HG03159 (cell line): ENCODE results near the gene FRMD4A.
"Not testable (repeated sequence)": the region's sequence is repeated elsewhere in the genome, so short reads cannot be mapped to it uniquely, and the experiment has no call there.

ENCODE experiments used
- ATAC-seq: cut with Tn5 transposase; IDR thresholded peaks from one replicate; pipeline ENCODE4 v1.9.1; 2021; ENCODE audit warnings: mild to moderate bottlenecking, moderate library complexity; ENCODE audit not compliant: unreplicated experiment

Gene FRMD4A

DNA sequence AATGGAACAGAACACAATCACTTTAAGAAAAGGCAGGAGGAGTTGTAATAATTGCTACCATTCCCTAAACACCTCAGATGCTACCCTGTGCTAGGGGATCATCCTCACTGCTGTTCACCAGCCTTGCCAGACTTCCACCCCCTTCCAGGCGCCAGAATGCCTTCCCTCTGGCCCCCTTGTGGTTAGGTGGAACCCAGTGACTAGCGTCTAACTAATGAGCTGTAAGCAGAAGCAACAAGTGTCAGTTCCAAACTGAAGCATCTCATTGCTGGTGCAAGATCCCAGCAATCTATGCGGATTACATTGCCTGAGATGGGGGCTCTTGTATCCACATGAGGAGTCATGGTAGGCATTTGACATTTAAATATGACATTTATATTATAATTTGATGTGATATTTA is 86.6 kb downstream of the FRMD4A start:
- ATAC-seq = no peak

DNA sequence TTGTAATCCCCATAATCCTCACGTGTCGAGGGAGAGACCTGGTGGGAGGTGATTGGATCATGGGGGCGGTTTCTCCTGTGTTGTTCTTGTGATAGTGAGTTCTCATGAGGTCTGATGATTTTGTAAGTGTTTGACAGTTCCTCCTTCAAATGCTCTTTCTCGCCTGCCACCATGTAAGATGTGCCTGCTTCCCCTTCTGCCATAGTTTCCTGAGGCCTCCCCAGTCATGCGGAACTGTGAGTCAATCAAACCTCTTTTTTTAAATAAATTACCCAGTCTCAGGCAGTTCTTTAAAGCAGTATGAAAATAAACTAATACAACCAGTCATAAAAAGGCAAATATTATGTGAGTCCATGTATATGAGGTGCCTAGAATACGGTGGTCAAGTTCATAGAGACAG is 87.5 kb downstream of the FRMD4A start:
- ATAC-seq = no peak

DNA sequence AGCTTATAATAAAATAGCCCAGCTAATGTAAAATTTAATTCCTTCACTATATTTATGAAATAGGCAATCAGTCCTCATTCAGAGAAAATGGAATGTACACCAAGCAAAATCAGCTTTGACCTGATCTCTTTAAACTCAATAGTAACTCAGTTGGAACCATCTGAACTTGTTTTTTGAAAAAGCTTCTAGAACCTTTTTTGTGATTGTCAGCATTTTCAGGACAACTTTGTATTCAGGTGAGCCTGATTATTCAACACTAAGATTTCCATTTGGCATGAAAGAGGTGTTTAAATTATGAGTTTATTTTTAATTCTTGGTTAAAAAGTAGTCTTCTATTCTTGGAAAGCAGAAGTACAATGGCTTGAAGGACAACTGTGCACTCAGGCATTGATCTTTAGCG is 89.5 kb downstream of the FRMD4A start:
- ATAC-seq = no peak

DNA sequence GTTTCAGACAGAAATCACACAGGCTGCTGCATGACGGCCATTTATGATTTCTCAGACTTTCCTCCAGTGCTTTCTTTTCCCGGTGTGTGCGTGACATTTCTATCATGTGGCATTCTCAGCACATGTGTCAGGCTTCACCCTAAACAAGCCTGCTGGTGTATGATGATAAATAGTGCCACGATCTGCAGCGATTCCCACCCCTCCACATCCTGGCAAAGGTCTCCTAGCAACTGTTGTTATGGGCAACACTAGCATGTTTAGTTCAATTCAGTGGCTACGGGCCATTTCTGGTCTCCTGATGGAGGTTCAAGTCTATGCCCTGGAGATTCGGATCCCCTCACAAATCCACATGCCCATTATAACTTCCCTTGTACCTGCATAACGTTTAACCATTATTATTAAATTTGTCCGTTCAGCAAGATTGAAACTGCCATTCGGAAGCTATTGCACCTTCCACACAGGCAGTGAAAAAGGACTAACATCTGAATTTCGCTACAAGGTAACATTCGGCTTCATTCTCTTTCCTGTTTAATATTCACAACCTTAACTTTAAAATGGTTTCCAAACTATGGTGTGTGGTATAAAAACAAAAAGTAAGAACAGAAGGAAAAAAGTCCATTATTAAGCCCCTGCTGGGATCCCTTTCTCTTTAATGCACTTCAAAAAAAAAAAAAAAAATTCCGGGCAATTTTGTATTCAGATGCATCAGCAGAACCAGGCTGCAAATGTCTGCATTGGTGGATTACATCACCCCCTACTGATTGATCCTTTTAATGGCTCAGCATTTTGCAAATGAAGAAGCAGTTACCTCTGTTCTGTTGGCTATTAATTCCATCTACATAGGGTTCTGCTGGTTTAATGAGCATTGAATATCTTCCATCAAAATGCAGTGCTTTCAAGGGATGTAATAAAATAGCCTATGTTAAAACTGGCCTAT is 90.2 kb downstream of the FRMD4A start:
- no peak for ATAC-seq

DNA sequence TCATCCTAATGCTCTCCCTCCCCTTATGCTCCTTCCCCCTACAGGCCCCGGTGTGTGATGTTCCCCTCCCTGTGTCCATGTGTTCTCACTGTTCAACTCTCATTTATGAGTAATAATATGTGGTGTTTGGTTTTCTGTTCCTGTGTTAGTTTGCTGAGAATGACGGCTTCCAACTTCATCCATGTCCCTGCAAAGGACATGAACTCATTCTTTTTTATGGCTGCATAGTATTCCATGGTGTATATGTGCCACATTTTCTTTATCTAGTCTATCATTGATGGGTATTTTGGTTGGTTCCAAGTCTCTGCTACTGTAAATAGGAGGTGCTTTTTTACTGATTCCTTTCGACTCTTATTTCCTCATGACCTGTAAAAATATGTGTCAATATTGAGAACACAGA is 92.1 kb downstream of the FRMD4A start:
- not testable (repeated sequence) for ATAC-seq

DNA sequence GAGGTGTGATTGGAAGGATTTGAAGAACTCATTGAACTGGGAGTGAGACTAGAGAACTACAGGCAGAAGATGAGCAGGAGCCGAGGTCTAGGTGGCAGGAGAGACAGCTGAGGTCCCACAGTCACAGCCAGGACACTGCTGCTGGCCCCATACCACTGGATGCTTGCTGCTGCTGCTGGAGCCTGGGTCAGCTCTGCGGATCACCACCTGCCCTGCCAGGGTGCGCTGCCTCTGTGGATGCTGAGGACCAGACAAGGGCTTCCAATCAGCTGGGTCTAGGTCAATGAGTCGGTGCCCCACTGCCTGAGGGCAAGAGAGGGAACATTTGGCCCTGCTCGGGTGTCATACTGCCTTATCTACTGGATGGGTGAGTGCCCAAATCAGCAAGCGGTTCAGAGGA is 94.4 kb downstream of the FRMD4A start:
- ATAC-seq = no peak

DNA sequence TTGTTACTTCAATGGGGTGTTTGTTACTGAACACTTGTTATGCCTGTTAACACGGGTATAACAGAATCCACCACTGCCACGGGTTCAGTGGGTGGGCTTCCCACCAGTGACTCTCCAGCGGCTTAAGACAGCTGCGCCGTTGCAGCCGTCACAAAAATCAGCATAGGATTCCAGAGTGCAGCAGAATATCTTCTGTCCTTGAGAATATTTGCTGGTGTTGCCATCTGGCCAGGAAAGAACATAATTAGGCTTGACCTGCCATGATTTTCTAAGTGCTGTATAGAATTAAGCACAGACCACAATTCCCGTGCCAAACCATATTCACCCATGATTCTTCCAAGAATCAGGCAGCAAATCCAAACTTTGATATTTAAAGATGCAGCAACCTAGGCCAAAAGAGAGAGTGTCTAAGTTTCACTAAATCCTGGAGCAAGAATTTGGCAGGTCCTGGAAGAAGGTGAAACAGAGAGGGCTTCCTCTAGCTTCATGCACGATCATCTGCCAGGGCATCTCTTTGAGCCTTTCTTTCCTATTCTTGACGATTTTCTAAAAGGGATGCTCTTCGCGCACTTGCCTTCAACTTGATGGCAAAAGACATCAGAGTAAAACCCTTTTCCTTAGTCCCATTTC is 95.0 kb downstream of the FRMD4A start:
- no peak for ATAC-seq

DNA sequence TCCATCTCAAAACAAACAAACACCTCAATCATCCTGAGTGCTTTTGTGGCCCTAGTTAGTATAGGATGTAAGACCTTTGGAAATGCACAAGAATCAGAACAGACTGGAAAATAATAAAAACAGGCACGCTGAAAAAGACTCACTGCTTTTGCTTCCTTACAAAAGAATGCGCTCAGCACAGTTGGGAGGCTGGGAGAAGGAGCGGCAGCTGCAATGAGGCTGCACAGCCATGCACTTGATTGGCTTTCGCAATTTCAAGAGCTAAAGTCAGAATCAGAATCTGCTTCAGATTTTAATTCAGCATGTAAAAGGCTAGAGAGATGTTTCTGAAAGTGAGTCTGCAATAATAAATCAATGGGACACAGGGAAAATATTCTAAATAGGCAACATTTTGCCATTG is 97.2 kb downstream of the FRMD4A start:
- ATAC-seq = no peak

DNA sequence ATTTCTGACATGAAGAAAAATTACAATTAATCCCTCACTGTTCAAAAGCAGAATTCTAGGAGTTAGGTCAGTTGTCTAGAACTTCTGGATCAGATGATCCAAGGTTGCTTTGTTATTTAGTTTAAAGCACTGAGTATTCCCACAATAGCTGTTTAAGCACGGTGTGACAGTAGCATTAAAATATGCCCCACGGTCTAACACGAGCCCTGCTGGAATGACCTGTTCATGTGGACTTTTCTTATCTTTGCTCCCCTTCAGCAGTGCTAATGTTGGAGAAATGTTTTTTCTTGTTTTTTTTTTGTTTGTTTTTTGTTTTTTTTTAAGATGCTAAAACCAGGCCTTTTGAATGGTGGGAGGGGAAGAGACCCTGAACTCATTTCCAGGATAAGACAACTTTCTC is 101.9 kb downstream of the FRMD4A start:
- not testable (repeated sequence) for ATAC-seq

DNA sequence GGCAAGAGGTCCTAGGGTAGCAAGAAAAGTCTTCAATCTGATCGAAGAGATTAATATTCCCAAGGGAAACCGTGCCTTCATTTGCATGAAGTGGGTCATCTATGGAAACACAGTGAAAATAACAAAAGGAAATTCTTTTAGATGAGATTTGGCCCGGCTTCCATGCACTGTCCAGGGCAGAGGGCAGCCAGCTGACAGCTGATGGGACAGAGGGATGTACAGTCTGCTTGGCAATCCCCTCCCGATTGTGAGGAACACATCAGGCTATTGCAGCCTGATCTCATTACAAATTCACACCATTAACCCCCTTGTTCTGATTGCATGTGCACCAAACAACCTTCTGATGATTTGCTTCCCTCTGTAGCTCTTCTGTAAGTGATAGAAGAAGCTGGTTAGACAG is 105.3 kb downstream of the FRMD4A start:
- no peak for ATAC-seq

DNA sequence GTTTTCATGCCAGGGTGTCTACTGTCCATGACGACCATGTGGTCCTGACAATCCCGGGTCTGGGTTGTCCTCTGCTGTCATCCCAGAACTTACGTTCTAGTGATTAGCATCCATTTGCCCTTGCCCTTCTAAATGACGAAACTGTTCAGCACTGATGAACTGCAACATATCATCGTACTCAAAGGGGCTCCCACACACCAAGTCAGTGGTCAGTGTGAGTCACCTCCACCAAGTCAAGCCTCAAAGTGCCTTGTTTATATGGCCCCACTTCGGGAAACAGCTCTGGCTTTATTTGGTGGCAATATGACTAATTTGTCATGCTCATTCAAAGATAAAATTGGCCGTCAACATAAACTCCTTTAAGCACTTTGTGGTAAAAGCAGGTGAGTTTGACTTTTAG is 110.7 kb downstream of the FRMD4A start:
- ATAC-seq = no peak

DNA sequence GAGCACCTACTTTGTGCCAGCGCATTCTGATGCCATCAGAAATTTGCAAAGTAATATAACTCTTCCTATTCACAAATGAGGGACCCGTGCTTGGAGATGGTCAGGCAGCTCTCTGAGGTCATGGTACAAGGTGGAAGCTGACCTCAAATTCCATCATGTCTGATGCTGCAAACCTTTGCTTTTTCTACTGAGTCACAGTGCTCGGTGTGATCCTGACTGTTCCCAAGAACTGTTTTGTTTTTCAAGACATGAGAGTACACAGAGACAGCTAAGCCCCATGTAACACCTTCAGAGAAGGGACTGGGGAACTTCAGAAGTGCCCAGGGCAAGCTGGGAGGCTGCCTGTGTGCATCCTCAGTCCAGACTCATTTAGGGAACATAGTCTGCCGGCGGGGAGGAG is 111.3 kb downstream of the FRMD4A start:
- no peak for ATAC-seq

DNA sequence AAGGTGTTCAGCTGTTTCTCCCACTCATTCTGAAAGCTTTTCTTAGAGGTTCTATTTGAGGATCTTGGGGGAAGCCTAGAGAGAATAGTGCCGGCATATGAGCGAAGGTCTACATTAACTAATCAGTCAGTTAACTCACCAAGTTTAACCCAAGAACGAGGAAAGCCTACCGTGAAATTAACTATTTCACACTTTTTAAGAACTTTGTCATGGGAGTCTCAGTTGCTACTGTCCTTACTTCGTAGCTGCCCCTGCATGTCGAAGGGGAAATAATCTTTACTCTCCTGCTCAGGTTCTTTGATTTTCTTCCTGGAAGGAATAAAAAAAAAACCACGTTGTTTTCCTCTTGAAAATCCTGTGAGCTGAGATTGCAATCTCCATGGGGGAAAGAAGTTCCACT is 115.1 kb downstream of the FRMD4A start:
- ATAC-seq = no peak

DNA sequence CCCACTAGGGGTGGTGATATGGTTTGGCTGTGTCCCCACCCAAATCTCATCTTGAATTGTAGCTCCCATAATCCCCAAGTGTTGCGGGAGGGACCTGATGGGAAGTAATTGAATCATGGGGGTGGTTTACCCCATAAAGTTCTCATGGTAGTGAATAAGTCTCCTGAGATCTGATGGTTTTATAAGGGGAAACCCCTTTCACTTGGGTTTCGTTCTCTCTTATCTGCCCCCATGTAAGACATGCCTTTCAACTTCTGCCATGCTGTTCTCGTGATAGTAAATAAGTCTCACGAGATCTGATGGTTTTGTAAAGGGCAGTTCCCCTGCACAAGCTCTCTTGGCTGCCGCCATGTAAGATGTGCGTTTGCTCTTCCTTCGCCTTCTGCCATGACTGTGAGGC is 117.0 kb downstream of the FRMD4A start:
- not testable (repeated sequence) for ATAC-seq

DNA sequence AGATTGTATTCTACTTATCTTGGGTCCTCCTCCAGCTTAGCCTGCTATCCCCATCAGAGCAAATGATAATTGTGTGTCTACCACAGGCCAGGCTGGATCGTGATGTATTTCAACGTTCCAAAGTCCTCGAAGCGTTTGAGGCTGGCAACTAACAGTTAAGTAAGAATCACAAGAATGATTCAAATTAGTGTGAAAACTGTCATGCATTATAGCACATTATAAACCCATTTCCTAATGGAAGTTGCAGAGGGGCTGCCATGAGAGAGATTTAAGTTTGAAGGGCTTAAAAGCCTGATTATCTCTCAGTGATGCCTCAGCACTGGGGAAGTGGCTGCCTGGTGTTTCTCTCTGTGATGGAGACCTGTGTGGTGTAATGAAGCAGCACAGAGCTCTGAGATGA is 119.1 kb downstream of the FRMD4A start:
- no peak for ATAC-seq

DNA sequence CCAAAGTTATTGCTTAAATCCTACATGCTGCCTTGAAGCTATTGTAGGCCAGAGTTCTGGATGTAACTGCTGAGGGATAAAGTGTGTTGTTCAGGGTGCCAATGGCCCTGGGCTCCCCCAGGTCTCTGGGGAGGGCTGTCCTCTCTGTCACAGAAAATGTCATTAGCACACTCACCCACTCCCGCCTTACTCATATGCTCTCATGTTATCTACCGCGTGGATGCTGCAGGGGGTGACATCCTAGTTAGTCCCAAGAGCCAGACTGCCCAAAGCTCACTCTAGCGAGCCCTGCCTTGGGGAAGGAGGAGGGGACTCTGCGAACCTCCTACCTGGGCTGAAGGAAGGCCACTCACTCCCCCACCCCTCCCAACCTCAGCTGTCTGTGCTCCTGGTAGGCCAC is 122.5 kb downstream of the FRMD4A start:
- no peak for ATAC-seq

DNA sequence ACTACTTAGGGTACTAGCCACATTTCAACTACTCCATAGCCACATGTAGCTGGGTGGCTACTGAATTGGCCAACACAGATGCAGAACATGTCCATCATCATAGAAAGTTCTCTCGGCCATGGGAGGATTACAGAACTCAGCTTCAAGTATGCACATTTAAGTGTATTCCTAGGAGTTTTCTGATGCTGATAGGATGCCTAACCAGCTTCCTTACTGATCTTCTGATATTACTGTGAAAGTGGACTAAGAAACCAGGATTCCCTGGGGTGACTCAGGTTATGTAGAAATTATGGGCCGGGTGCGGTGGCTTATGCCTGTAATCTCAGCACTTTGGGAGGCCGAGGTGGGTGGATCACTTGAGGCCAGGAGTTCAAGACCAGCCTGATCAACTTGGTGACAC is 125.5 kb downstream of the FRMD4A start:
- no peak for ATAC-seq

DNA sequence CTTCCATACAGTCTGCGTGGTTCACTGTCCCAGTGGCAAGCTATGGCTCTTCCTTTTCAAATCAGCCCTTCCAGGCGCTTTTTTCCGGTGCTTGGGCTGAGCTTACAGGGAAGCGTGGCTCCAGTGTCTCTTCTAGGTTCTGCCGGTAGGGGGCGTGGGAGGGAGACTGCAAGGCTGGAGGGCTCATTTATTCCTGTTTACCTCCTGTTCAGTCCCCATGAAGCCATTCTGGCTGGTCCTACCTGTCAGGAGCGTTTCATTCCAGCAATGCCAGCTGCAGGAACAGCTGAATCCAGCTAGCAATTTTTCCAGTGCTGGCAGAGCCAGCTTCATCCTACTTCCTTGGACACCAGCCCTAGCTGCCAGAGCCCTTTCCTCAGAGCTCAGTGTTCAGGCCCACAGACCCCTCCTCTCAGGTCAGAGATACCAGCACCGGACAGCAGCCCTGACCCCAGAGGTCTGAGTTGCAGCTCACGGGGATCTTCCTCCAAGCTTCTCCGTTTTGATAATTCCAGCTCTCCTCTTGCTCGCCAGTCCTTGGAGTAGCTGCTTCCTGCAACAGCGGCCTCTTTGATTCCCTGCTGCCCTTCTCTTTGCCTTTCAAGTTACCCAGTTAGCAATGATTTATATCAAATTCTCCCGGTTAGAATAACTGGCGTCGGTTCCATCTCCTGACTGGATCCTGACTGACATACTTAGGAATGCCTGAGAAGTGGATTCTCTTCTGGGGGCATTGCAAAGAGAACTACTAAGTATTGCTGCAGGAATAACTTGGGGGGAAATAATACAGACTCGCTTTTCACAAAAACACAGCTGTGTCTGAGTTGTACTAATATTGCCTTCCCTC is 129.8 kb downstream of the FRMD4A start:
- ATAC-seq = no peak

DNA sequence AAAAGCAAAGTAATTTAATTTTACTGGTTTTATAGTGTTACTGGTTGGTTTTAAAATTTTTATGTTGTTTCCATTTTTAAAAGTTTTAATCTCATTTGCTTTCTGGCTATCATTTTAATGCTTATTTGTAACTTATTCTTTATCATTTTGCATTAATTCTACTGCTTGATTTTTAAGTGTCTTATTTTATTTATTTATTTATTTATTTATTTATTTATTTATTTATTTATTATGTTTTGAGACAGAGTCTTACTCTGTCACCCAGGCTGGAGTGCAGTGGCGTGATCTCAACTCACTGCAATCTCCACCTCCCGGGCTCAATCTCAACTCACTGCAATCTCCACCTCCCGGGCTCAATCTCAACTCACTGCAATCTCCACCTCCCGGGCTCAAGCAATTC is 131.6 kb downstream of the FRMD4A start:
- not testable (repeated sequence) for ATAC-seq

DNA sequence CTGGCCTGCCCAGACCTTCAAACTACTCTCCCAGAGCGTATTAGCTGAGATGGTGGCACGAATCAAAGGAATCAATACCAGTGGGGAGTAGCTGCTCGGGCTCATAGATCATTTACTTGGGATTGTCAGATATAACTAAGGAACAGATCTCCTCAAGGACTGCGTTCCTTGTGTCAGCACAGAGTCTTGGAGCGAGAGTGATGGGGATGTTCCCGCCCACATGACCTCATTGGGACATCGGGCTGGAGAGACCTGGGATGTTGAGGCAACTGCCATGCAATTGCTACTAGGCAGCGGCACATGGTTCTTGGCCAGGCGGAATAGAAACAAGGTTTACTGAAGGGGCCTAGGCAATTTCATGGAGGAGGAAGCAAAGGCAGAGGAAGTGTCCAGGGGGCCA is 132.6 kb downstream of the FRMD4A start:
- no peak for ATAC-seq

DNA sequence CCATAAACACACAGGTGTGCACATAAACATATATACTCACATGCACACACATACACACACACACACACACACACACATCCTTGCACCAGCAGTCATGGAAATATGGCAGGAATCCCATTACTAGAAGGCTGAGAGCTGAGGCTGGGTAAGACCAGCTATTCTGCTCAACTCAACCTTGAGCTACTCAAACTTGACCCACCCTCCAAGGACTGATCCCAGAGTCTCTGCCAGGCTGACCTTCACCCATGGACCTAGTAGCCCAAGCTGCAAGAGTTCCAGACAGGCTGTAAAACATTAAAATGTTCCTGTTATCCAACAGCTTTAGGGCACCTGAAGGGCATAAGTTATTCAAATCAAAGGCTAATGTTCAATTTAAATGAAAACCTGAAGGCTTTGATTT is 134.6 kb downstream of the FRMD4A start:
- no peak for ATAC-seq

DNA sequence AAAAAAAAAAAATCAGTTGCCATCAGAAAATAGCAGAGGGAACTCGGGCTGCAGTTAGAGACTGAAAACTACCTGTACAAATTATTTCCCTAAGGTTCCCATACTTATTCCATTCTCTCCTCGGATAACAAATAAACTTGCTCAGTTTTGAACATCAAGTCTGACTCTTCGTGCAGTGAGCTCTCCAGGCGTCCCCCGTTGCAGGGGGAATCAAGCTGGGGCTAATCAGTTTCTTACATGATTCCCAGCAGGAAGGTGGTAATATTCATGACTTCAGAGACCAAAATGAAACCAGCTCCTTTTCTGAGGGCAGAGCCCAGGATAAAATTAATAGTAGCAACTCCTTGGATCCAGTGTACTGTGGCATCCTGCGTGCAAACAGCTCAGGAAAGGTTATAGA is 135.3 kb downstream of the FRMD4A start:
- no peak for ATAC-seq
